ENCODE data around the gene TMEM25.
"Not testable (repeated sequence)": the region's sequence is repeated elsewhere in the genome, so short reads cannot be mapped to it uniquely, and the experiment has no call there.

The TMEM25 gene

GRCh38 chr11:118574636-118575035 lies 43.6 kb downstream of the TMEM25 start:
- H3K14ac ChIP-seq (ENCODE audit: low read length) = no peak overlapping the region
- no peak overlapping the region for H2BK120ac ChIP-seq (ENCODE audit: low read depth, low read length)
- no peak overlapping the region for H3K4ac ChIP-seq (ENCODE audit: low read length)
- H3K4me1 ChIP-seq (ENCODE audit: control insufficient read depth in 2 of 2, insufficient read depth in 1 of 2, low read depth in 1 of 2, low read length in 2 of 2) = peaks cover 0 to 7% of the 10 kb centered on the region in 2 donors
- peaks cover 3% of the 10 kb centered on the region for H3K79me1 ChIP-seq (ENCODE audit: low read depth, low read length)
- no peak overlapping the region for H4K91ac ChIP-seq (ENCODE audit: low read depth, low read length, poor library complexity)
- H4K8ac ChIP-seq (ENCODE audit: low read depth, low read length) = no peak overlapping the region
- H3K4me3 ChIP-seq (ENCODE audit: low read length in 2 of 2) = no peak overlapping the region
- no peak overlapping the region for H3K23ac ChIP-seq (ENCODE audit: low read depth, low read length, poor library complexity)
- no peak overlapping the region for H3K4me2 ChIP-seq (ENCODE audit: insufficient read depth, low read length, poor library complexity, severe bottlenecking)
- H3K9ac ChIP-seq (ENCODE audit: low read depth, low read length, poor library complexity) = no peak overlapping the region
- H2BK15ac ChIP-seq (ENCODE audit: low read length) = no peak overlapping the region
- no peaks in the 10 kb centered on the region for H3K9me3 ChIP-seq (replicated peaks in 1 of 2; ENCODE audit: control insufficient read depth in 2 of 2, insufficient read depth in 1 of 2, low read depth in 1 of 2, low read length in 2 of 2)
- no peak for DNase-seq (ENCODE audit: low spot score)
- H3K18ac ChIP-seq (ENCODE audit: low read length) = no peak overlapping the region
- H2AK5ac ChIP-seq (ENCODE audit: low read depth, low read length) = no peak overlapping the region
- H2BK5ac ChIP-seq (ENCODE audit: low read length) = no peak overlapping the region
- H3K27ac ChIP-seq (replicated peaks; ENCODE audit: low read length) = no peak overlapping the region
- no CpG with 5 or more reads among the region's 7 CpGs for WGBS, 2 donors (ENCODE audit: extremely low coverage in 2 of 2, insufficient read length in 2 of 2, insufficient replicate concordance in 1 of 2)
- H3K27me3 ChIP-seq (ENCODE audit: control insufficient read depth in 3 of 3, insufficient read depth in 3 of 3, low read depth in 1 of 3, low read length in 3 of 3) = no peaks in the 10 kb centered on the region
- no peak overlapping the region for H2AFZ ChIP-seq (ENCODE audit: low read length)
- H2BK12ac ChIP-seq (ENCODE audit: low read length) = no peak overlapping the region
- H3K36me3 ChIP-seq (replicated peaks in 1 of 2; ENCODE audit: control insufficient read depth in 2 of 2, insufficient read depth in 2 of 2, low read length in 2 of 2) = peaks cover 0 to 29% of the 10 kb centered on the region in 2 donors

- H3K27me3 ChIP-seq (ENCODE audit: control insufficient read depth in 3 of 3, insufficient read depth in 3 of 3, low read depth in 1 of 3, low read length in 3 of 3); H3K9ac ChIP-seq (ENCODE audit: low read depth, low read length, poor library complexity); H3K4me3 ChIP-seq (ENCODE audit: low read length in 2 of 2); H3K23ac ChIP-seq (ENCODE audit: low read depth, low read length, poor library complexity); H2BK120ac ChIP-seq (ENCODE audit: low read depth, low read length); H2BK12ac ChIP-seq (ENCODE audit: low read length); H2BK5ac ChIP-seq (ENCODE audit: low read length); H3K79me1 ChIP-seq (ENCODE audit: low read depth, low read length); H2BK15ac ChIP-seq (ENCODE audit: low read length); H3K4me1 ChIP-seq (ENCODE audit: control insufficient read depth in 2 of 2, insufficient read depth in 1 of 2, low read depth in 1 of 2, low read length in 2 of 2); H2AK5ac ChIP-seq (ENCODE audit: low read depth, low read length); H4K8ac ChIP-seq (ENCODE audit: low read depth, low read length); H3K27ac ChIP-seq (replicated peaks; ENCODE audit: low read length); H3K4ac ChIP-seq (ENCODE audit: low read length); H3K9me3 ChIP-seq (replicated peaks in 1 of 2; ENCODE audit: control insufficient read depth in 2 of 2, insufficient read depth in 1 of 2, low read depth in 1 of 2, low read length in 2 of 2); DNase-seq (ENCODE audit: low spot score); H4K91ac ChIP-seq (ENCODE audit: low read depth, low read length, poor library complexity); H3K14ac ChIP-seq (ENCODE audit: low read length); H3K18ac ChIP-seq (ENCODE audit: low read length); H3K4me2 ChIP-seq (ENCODE audit: insufficient read depth, low read length, poor library complexity, severe bottlenecking); H2AFZ ChIP-seq (ENCODE audit: low read length): not testable (repeated sequence)
- H3K36me3 ChIP-seq (replicated peaks in 1 of 2; ENCODE audit: control insufficient read depth in 2 of 2, insufficient read depth in 2 of 2, low read length in 2 of 2) = peaks cover 11 to 57% of the 10 kb centered on the region in 2 donors
Observed at GRCh38 chr11:118577995-118578394, 47.0 kb downstream of the TMEM25 start.

- Histone ChIP-seq H2BK12ac (ENCODE audit: low read length) (no peak overlapping the region), H2BK15ac (ENCODE audit: low read length) (no peak overlapping the region), H4K91ac (ENCODE audit: low read depth, low read length, poor library complexity) (no peak overlapping the region), H3K4me2 (ENCODE audit: insufficient read depth, low read length, poor library complexity, severe bottlenecking) (no peak overlapping the region), H2AK5ac (ENCODE audit: low read depth, low read length) (no peak overlapping the region), H4K8ac (ENCODE audit: low read depth, low read length) (no peak overlapping the region), H3K9ac (ENCODE audit: low read depth, low read length, poor library complexity) (no peak overlapping the region), H2BK5ac (ENCODE audit: low read length) (no peak overlapping the region), H3K14ac (ENCODE audit: low read length) (no peak overlapping the region), H3K27me3 (ENCODE audit: control insufficient read depth in 3 of 3, insufficient read depth in 3 of 3, low read depth in 1 of 3, low read length in 3 of 3) (no peaks in the 10 kb centered on the region), H2AFZ (ENCODE audit: low read length) (no peak overlapping the region), H3K4me3 (ENCODE audit: low read length in 2 of 2) (no peak overlapping the region), H2BK120ac (ENCODE audit: low read depth, low read length) (no peak overlapping the region), H3K4ac (ENCODE audit: low read length) (no peak overlapping the region), H3K23ac (ENCODE audit: low read depth, low read length, poor library complexity) (no peak overlapping the region), H3K79me1 (ENCODE audit: low read depth, low read length) (peaks cover 5% of the 10 kb centered on the region), H3K9me3 (replicated peaks in 1 of 2; ENCODE audit: control insufficient read depth in 2 of 2, insufficient read depth in 1 of 2, low read depth in 1 of 2, low read length in 2 of 2) (no peaks in the 10 kb centered on the region), H3K36me3 (replicated peaks in 1 of 2; ENCODE audit: control insufficient read depth in 2 of 2, insufficient read depth in 2 of 2, low read length in 2 of 2) (peaks cover 31 to 79% of the 10 kb centered on the region in 2 donors), H3K18ac (ENCODE audit: low read length) (no peak overlapping the region), H3K27ac (replicated peaks; ENCODE audit: low read length) (no peak overlapping the region), H3K4me1 (ENCODE audit: control insufficient read depth in 2 of 2, insufficient read depth in 1 of 2, low read depth in 1 of 2, low read length in 2 of 2) (no peaks in the 10 kb centered on the region)
- WGBS, 2 donors (ENCODE audit: extremely low coverage in 2 of 2, insufficient read length in 2 of 2, insufficient replicate concordance in 1 of 2) = no CpG with 5 or more reads among the region's 6 CpGs
- no peak for DNase-seq (ENCODE audit: low spot score)
Observed at GRCh38 chr11:118581057-118581456, 50.1 kb downstream of the TMEM25 start.
